ENCODE results near the gene RSRP1.

- TF ChIP-seq CTCF (IDR thresholded peaks at IDR 0.05) = no peak
- TF ChIP-seq POLR2A (IDR thresholded peaks at IDR 0.05) = no peak
Measured at GRCh38 chr1:25220666-25221065, 26.6 kb downstream of the RSRP1 start.

Data from Peyer's patch (tissue), 4 donors.